K562 (cell line): ENCODE data around the gene PRRG1. TPM values are rescaled to one million over a fixed set of nuclear protein-coding genes. Genes with fewer than 3 reads are reported as not detected.

Experiments
- ATAC-seq: fragments of 200-7000 bp; cut with Tn5 transposase; 3 replicates; pipeline ENCODE4 v1.9.1; 2020; ENCODE audit warnings: moderate library complexity
- Bru-seq: library from RNA; stranded (reverse); fragments of 400-500 nt; gene quantifications from one replicate; lab custom pipeline; 2021; lab: Mats Ljungman, UMichigan
- BruChase-seq, 2 experiments: library from RNA; stranded (reverse); fragments of 400-500 nt; gene quantifications; one replicate each; lab custom pipeline; 2021; lab: Mats Ljungman, UMichigan
- BruUV-seq: library from RNA; stranded (reverse); fragments of 400-500 nt; replicated peaks from 2 replicates; lab custom pipeline; 2021; lab: Mats Ljungman, UMichigan
- CTCF ChIA-PET: fragments of 300-600 bp; formaldehyde crosslinking; extraction: SDS; loops from one replicate; lab custom pipeline; 2021; ENCODE audit warnings: low intra/inter-chr PET ratio; lab: Yijun Ruan, JAX
- POLR2A ChIA-PET: fragments of 300-600, 350-650 bp; sonication (Branson Sonifier 250); formaldehyde crosslinking; extraction: SDS; loops from one replicate; lab custom pipeline; 2021; ENCODE audit warnings: antibody characterized with exemption, inconsistent platforms; lab: Yijun Ruan, JAX
- DNase-seq, 4 experiments: peaks; one replicate each; pipeline versions ENCODE4 v3.0.0 to v3.0.0-alpha.2; 2011 to 2018; ENCODE audit warnings: low spot score in 3 of 4, mixed read lengths in 3 of 4; ENCODE audit errors: extremely low read depth in 1 of 4
- FAIRE-seq: peaks from 2 replicates; lab custom pipeline; 2011; peaks lifted over from hg19 to GRCh38; lab: Jason Lieb, UNC
- H2AFZ ChIP-seq: 2 replicates; pipeline ENCODE4 v1.6.0; 2011; ENCODE audit warnings: low read depth, low read length, control low read depth, inconsistent platforms
- H3K27ac ChIP-seq: fragments of 200-600 bp; 3 replicates; pipeline ENCODE4 v1.8.0; 2011; ENCODE audit warnings: low read depth, mild to moderate bottlenecking, control low read depth, inconsistent platforms, low read length, moderate library complexity, mixed read lengths; ENCODE audit errors: extremely low read depth
- H3K27me3 ChIP-seq, 2 experiments: fragments of 300-600 bp in 1 of 2; 2 replicates in 1 of 2; 3 replicates in 1 of 2; pipeline versions ENCODE4 v1.6.0 to v1.8.0; 2011; ENCODE audit warnings: inconsistent platforms in 2 of 2, low read length in 2 of 2, mild to moderate bottlenecking in 1 of 2, mixed read lengths in 1 of 2, moderate library complexity in 1 of 2; ENCODE audit not compliant: control insufficient read depth in 2 of 2, insufficient read depth in 2 of 2
- H3K36me3 ChIP-seq: fragments of 300-600 bp; 3 replicates; pipeline ENCODE4 v1.8.0; 2011; ENCODE audit warnings: mild to moderate bottlenecking, low read length, inconsistent platforms; ENCODE audit not compliant: control insufficient read depth, insufficient read depth
- H3K4me1 ChIP-seq, 2 experiments: fragments of 200-600 bp in 1 of 2; replicated peaks in 1 of 2; 2 replicates in 1 of 2; 3 replicates in 1 of 2; pipeline versions ENCODE4 v1.5.1 to v1.8.0; 2011; ENCODE audit warnings: inconsistent platforms in 2 of 2, low read length in 2 of 2, mild to moderate bottlenecking in 1 of 2, mixed read lengths in 1 of 2, moderate library complexity in 1 of 2; ENCODE audit not compliant: control insufficient read depth in 2 of 2, insufficient read depth in 2 of 2
- H3K4me2 ChIP-seq: 2 replicates; pipeline ENCODE4 v1.6.1; 2011; ENCODE audit warnings: low read length, control low read depth, inconsistent platforms, mixed read lengths; ENCODE audit not compliant: insufficient read depth
- H3K4me3 ChIP-seq: fragments of 200-600 bp; sonication (generic), shearing (Covaris generic); 2 replicates; pipeline ENCODE4 v1.5.1; 2016; ENCODE audit warnings: control low read depth, inconsistent platforms
- H3K79me2 ChIP-seq: fragments of 200-600 bp; 3 replicates; pipeline ENCODE4 v1.8.0; 2011; ENCODE audit warnings: low read length, inconsistent platforms; ENCODE audit not compliant: control insufficient read depth, insufficient read depth
- H3K9ac ChIP-seq, 2 experiments: 2 replicates each; pipeline versions ENCODE4 v1.6.0 to v1.6.1; 2011; ENCODE audit warnings: low read depth in 2 of 2, low read length in 2 of 2, control low read depth in 1 of 2, inconsistent platforms in 1 of 2, mild to moderate bottlenecking in 1 of 2, mixed read lengths in 1 of 2; ENCODE audit not compliant: insufficient read depth in 1 of 2
- H3K9me1 ChIP-seq: one replicate; pipeline ENCODE4 v1.6.0; 2011; ENCODE audit warnings: inconsistent platforms, mild to moderate bottlenecking, low read length, moderate library complexity; ENCODE audit not compliant: control insufficient read depth, insufficient read depth
- H3K9me3 ChIP-seq: replicated peaks from 2 replicates; pipeline ENCODE4 v1.5.1; 2011; ENCODE audit warnings: low read depth, low read length, inconsistent platforms; ENCODE audit not compliant: control insufficient read depth, insufficient read depth
- H4K20me1 ChIP-seq: replicated peaks from 2 replicates; pipeline ENCODE4 v1.6.1; 2011; ENCODE audit warnings: low read length, inconsistent platforms, mixed read lengths; ENCODE audit not compliant: control insufficient read depth, insufficient read depth
- BRD9 ChIP-seq: fragments of 450-650 bp; IDR thresholded peaks from 2 replicates; pipeline ENCODE4 v1.6.1; 2018; ENCODE audit warnings: low read depth; ENCODE audit not compliant: partially characterized antibody
- CBFB ChIP-seq: sonication (generic); formaldehyde crosslinking; IDR thresholded peaks from 2 replicates; pipeline ENCODE4 v1.4.0; 2020; ENCODE audit warnings: mild to moderate bottlenecking, missing genetic modification reagents
- CCNT2 ChIP-seq: IDR thresholded peaks from 2 replicates; pipeline ENCODE4 v1.6.1; 2011; ENCODE audit warnings: borderline replicate concordance, low read depth, mild to moderate bottlenecking, moderate library complexity, mixed read lengths, low read length; ENCODE audit not compliant: insufficient read length; ENCODE audit errors: extremely low read depth
- HINFP ChIP-seq: fragments of 450-650 bp; conservative IDR thresholded peaks from 2 replicates; pipeline ENCODE4 v1.6.1; 2016; ENCODE audit warnings: missing genetic modification characterization, low read depth, mild to moderate bottlenecking, control low read depth, missing compliant biosample characterization
- HMG20B ChIP-seq: fragments of 250-450 bp; sonication (Bioruptor Pico); IDR thresholded peaks from 2 replicates; pipeline ENCODE4 v1.5.0; 2021; ENCODE audit warnings: mild to moderate bottlenecking
- POLR2G ChIP-seq: fragments of 200-400 bp; formaldehyde crosslinking; IDR thresholded peaks from 2 replicates; pipeline ENCODE4 v1.6.1; 2017; ENCODE audit warnings: low read depth, mild to moderate bottlenecking, antibody characterized with exemption, low read length, moderate library complexity
- RBBP5 ChIP-seq: fragments of 200-600 bp; sonication (generic); IDR thresholded peaks from 2 replicates; pipeline ENCODE4 v1.6.1; 2012; ENCODE audit warnings: borderline replicate concordance, mild to moderate bottlenecking, low read length, control low read depth, inconsistent platforms; ENCODE audit not compliant: insufficient read depth, poor library complexity, severe bottlenecking
- SUPT5H ChIP-seq: fragments of 450-650 bp; IDR thresholded peaks from 2 replicates; pipeline ENCODE4 v1.6.1; 2016
- THRB ChIP-seq: fragments of 450-650 bp; formaldehyde crosslinking; conservative IDR thresholded peaks from 2 replicates; pipeline ENCODE4 v1.4.0; 2022; ENCODE audit warnings: mild to moderate bottlenecking, missing genetic modification characterization
- VEZF1 ChIP-seq: fragments of 200-800 bp; sonication (Bioruptor generic); IDR thresholded peaks from 2 replicates; pipeline ENCODE4 v1.6.1; 2017; ENCODE audit warnings: missing genetic modification characterization, missing compliant biosample characterization
- ZFX ChIP-seq: sonication (generic); formaldehyde crosslinking; IDR thresholded peaks from 2 replicates; pipeline ENCODE4 v1.8.0; 2022; ENCODE audit warnings: mild to moderate bottlenecking, missing genetic modification reagents, moderate library complexity
- WGBS: fragments of 100-300 bp; shearing (Covaris generic); methylation state at CpG from one replicate; pipeline ENCODE4 v1.1.6; 2016; ENCODE audit warnings: low coverage, mixed read lengths; ENCODE audit not compliant: insufficient coverage; ENCODE audit errors: missing lambda C conversion rate; 5-methylcytosine and 5-hydroxymethylcytosine counted together
- in situ Hi-C: fragments of 300-500 bp; cut with MboI; formaldehyde crosslinking; loops from 4 replicates; pipeline ENCODE4 v1.15.0; 2018; ENCODE audit warnings: inconsistent platforms, mixed read lengths
- intact Hi-C: fragments of 100-400 bp; cut with micrococcal nuclease; formaldehyde crosslinking; loops from 2 replicates; pipeline ENCODE4 v1.14.2; 2022
- long read RNA-seq, 3 experiments: library from polyadenylated mRNA in 2 of 3; library from RNA in 1 of 3; unstranded in 2 of 3; stranded (forward) in 1 of 3; transcript quantifications; one replicate each; pipeline ENCODE4 v2.0.0, GENCODE V29; 2019 to 2022
- polyA minus RNA-seq, 3 experiments: library from RNA; depleted of rRNA, polyadenylated mRNA; stranded (reverse); fragments of >200 nt; gene quantifications; 2 replicates each; pipeline ENCODE4 v1.2.3, GENCODE V29; 2011
- polyA plus RNA-seq, 8 experiments: library from polyadenylated mRNA; depleted of rRNA in 4 of 8; stranded (reverse) in 5 of 8; unstranded in 3 of 8; fragments of >200 nt; fragmentation: Nextera tagmentation in 2 of 8; fragmentation: Illumina TruSeq in 1 of 8; extraction: Ambion mirVana in 2 of 8; extraction: Trizol in 1 of 8; gene quantifications; 2 replicates each; pipeline versions ENCODE4 v1.2.1 to v1.2.3, GENCODE V29; 2011 to 2014; ENCODE audit warnings: inconsistent platforms in 1 of 8, missing spikeins in 1 of 8
- total RNA-seq, 7 experiments: library from RNA; depleted of rRNA in 6 of 7; stranded (reverse); fragments of >200 nt in 6 of 7; fragmentation: Illumina TruSeq in 2 of 7; extraction: Trizol in 2 of 7; gene quantifications; 2 replicates each; pipeline versions ENCODE4 v1.2.1 to v1.2.3, GENCODE V29; 2011 to 2021; ENCODE audit warnings: low replicate concordance in 1 of 7

The PRRG1 gene
- 5.3 and 18.1 TPM in 2 replicates for total RNA-seq (2011; cell fraction: chromatin; rRNA removed; ENCODE audit: low replicate concordance)
- 4.3 and 6.7 TPM in 2 replicates for total RNA-seq (2011; cell fraction: nucleolus; rRNA removed)
- total RNA-seq (2011; cell fraction: nucleoplasm; rRNA removed): 9.3 and 21.5 TPM in 2 replicates
- total RNA-seq (2014; rRNA removed): 3.9 and 5.6 TPM in 2 replicates
- 5.1 and 6.9 TPM in 2 replicates for total RNA-seq (2014; rRNA removed; fragmentation: Illumina TruSeq; extraction: Trizol)
- 4.0 and 4.4 TPM in 2 replicates for total RNA-seq (2015; rRNA removed; fragmentation: Illumina TruSeq; extraction: Trizol)
- total RNA-seq (2021): 4.2 and 4.9 TPM in 2 replicates
- 7.2 and 11.8 TPM in 2 replicates for polyA plus RNA-seq (2011; rRNA removed)
- 7.7 and 8.0 TPM in 2 replicates for polyA plus RNA-seq (2011; cell fraction: cytosol; rRNA removed)
- 4.2 and 9.5 TPM in 2 replicates for polyA plus RNA-seq (2011; cell fraction: nucleus; rRNA removed)
- polyA plus RNA-seq (2012): 2.3 and 2.8 TPM in 2 replicates
- polyA plus RNA-seq (2014; fragmentation: Illumina TruSeq; extraction: Trizol): 5.1 and 7.1 TPM in 2 replicates
- polyA plus RNA-seq (2014; fragmentation: Nextera tagmentation; extraction: Ambion mirVana): 1 to 10 TPM; 1.7 to 4.2 TPM
- 2.8 and 3.7 TPM in 2 replicates for polyA plus RNA-seq (2014; rRNA removed)
- 9.5 and 12.8 TPM in 2 replicates for polyA minus RNA-seq (2011; rRNA and poly(A)+ RNA removed)
- 4.0 and 5.6 TPM in 2 replicates for polyA minus RNA-seq (2011; cell fraction: cytosol; rRNA and poly(A)+ RNA removed)
- polyA minus RNA-seq (2011; cell fraction: nucleus; rRNA and poly(A)+ RNA removed): 6.2 and 8.6 TPM in 2 replicates
- percentile 66 among the genes with signal in this experiment for Bru-seq, nascent RNA
- percentile 80 among the genes with signal in this experiment for BruChase-seq, experiment 1, labeled RNA remaining after a 2-hour chase
- BruChase-seq, experiment 2, labeled RNA remaining after a 6-hour chase: percentile 85 among the genes with signal in this experiment
- long read RNA-seq, experiment 1, partial matches to known transcripts: 0 of 4 reads
- long read RNA-seq, experiment 1, other reads (novel, unspliced or antisense): 3 of 4 reads
- long read RNA-seq, experiment 2, partial matches to known transcripts: 1 of 1 reads
- long read RNA-seq, experiment 2, other reads (novel, unspliced or antisense): 0 of 1 reads
- long read RNA-seq, experiment 3, partial matches to known transcripts: 1 of 3 reads
- long read RNA-seq, experiment 3, other reads (novel, unspliced or antisense): 1 of 3 reads

GRCh38 chrX:37349221-37350033, at the start of gene PRRG1:
Gene PRRG1 (plus strand): TSS chrX:37349364. CDS start chrX:37406250, 56,886 bp downstream.
- Histone ChIP-seq H3K9me3 (no peaks in the 10 kb centered on the region), H3K79me2 (peaks cover 37% of the 10 kb centered on the region), H3K9me1 (no peaks in the 10 kb centered on the region), H3K4me2 (peak within 1 kb of the TSS; percentile 86), H3K27me3 (no peaks in the 10 kb centered on the region; a peak in 1 of 5 replicates), H3K9ac (peak within 1 kb of the TSS; percentile 72 to 98), H3K27ac (peak within 1 kb of the TSS; percentile 77), H4K20me1 (no peaks in the 10 kb centered on the region), H3K4me3 (peak within 1 kb of the TSS; percentile 57), H3K4me1 (peaks cover 0 to 8% of the 10 kb centered on the region in 2 experiments; a peak in 3 of 5 replicates), H2AFZ (peak within 1 kb of the TSS; percentile 83), H3K36me3 (no peaks in the 10 kb centered on the region)
- ChIA-PET CTCF (no interaction called here), POLR2A (interaction anchor here (0.7 to 1.7 kb wide), 3 partner anchors 11 to 803 kb away, joined by 3 to 6 read pairs (median 3); no protein-coding TSS in a partner anchor)
- intact Hi-C loops: no loop called here
- WGBS: under 1% methylated on average over 24 of the region's 61 CpGs
- DNase-seq (peak; percentile 77 to 84 (median 82)), ATAC-seq (peak; percentile 97), FAIRE-seq (no peak)
- in situ Hi-C loops: no loop called here
- TSS peak; percentile 53 for BruUV-seq
- no peak for TF ChIP-seq THRB (CRISPR knock-in tag)
- peak; percentile 75 for TF ChIP-seq SUPT5H
- TF ChIP-seq ZFX: peak; percentile 44
- no peak for TF ChIP-seq CCNT2
- peak; percentile 79 for TF ChIP-seq VEZF1
- no peak for TF ChIP-seq HINFP
- TF ChIP-seq CBFB (CRISPR knock-in tag): no peak
- TF ChIP-seq HMG20B: no peak
- peak; percentile 63 for TF ChIP-seq RBBP5
- no peak for TF ChIP-seq BRD9
- peak; percentile 86 for TF ChIP-seq POLR2G
